ENCODE measurements around the gene ZNF428. TPM values are rescaled to one million over a fixed set of nuclear protein-coding genes. Genes with fewer than 3 reads are reported as not detected.

ZNF428 gene
- total and polyA plus RNA-seq, 4 donors: 27.9 to 95.3 (median 46.2) TPM

- Histone ChIP-seq H3K27ac (ENCODE audit: low read depth in 1 of 2, low read length in 1 of 2) (no peak overlapping the region), H3K9me3 (ENCODE audit: control insufficient read depth in 4 of 4, insufficient read depth in 3 of 4, low read length in 3 of 4) (no peaks in the 10 kb centered on the region), H3K4me3 (no peak overlapping the region), H3K36me3 (ENCODE audit: control insufficient read depth in 4 of 4, insufficient read depth in 4 of 4, low read length in 4 of 4) (peaks cover 7 to 33% (median 25%) of the 10 kb centered on the region in 4 donors), H3K27me3 (ENCODE audit: control insufficient read depth in 3 of 3, insufficient read depth in 3 of 3, low read length in 2 of 3) (no peaks in the 10 kb centered on the region), H3K4me1 (ENCODE audit: control insufficient read depth in 5 of 5, insufficient read depth in 5 of 5, low read length in 5 of 5) (no peaks in the 10 kb centered on the region), H3K9ac (ENCODE audit: insufficient read depth in 1 of 2, low read length in 2 of 2) (no peak overlapping the region)
- DNase-seq (no peak), ATAC-seq (ENCODE audit: insufficient read depth, low FRiP score) (no peak)
- TF ChIP-seq, protein P1, sequence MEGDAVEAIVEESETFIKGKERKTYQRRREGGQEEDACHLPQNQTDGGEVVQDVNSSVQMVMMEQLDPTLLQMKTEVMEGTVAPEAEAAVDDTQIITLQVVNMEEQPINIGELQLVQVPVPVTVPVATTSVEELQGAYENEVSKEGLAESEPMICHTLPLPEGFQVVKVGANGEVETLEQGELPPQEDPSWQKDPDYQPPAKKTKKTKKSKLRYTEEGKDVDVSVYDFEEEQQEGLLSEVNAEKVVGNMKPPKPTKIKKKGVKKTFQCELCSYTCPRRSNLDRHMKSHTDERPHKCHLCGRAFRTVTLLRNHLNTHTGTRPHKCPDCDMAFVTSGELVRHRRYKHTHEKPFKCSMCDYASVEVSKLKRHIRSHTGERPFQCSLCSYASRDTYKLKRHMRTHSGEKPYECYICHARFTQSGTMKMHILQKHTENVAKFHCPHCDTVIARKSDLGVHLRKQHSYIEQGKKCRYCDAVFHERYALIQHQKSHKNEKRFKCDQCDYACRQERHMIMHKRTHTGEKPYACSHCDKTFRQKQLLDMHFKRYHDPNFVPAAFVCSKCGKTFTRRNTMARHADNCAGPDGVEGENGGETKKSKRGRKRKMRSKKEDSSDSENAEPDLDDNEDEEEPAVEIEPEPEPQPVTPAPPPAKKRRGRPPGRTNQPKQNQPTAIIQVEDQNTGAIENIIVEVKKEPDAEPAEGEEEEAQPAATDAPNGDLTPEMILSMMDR (IDR thresholded peaks at IDR 0.05; ENCODE audit: control extremely low read depth, extremely low read depth): no peak
- WGBS, 2 donors: 84 to 85% methylated on average over 3 of the region's 3 CpGs
Measured at GRCh38 chr19:43610493-43610892, 8.9 kb downstream of the ZNF428 start.

DNA sequence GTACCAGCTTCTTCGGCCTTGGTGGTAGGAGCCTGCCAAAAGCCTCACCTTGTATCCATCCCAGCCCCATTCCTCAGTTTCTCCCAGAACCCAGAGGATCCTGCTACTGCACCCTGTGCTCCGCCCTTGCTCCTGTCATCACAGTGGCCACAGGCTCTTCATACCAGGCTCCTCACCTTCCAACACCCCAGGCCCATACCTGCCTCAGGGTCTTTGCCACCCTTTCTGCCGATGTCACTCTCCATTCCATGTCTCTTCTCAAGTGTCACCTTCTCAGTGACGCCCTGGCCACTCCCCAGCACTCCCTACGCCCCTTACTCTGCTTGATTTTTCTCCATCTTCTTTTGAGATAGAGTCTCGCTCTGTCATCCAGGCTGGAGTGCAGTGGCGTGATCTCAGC, 9.6 kb downstream of the ZNF428 start:
- H3K4me3 ChIP-seq: no peak overlapping the region
- ATAC-seq (ENCODE audit: insufficient read depth, low FRiP score): no peak
- no peak overlapping the region for H3K27ac ChIP-seq (ENCODE audit: low read depth in 1 of 2, low read length in 1 of 2)
- no peak for DNase-seq
- H3K9ac ChIP-seq (ENCODE audit: insufficient read depth in 1 of 2, low read length in 2 of 2): no peak overlapping the region
- TF ChIP-seq, protein P1 (IDR thresholded peaks at IDR 0.05; ENCODE audit: control extremely low read depth, extremely low read depth): no peak
- peaks cover 7 to 33% (median 25%) of the 10 kb centered on the region in 4 donors for H3K36me3 ChIP-seq (ENCODE audit: control insufficient read depth in 4 of 4, insufficient read depth in 4 of 4, low read length in 4 of 4)
- H3K27me3 ChIP-seq (ENCODE audit: control insufficient read depth in 3 of 3, insufficient read depth in 3 of 3, low read length in 2 of 3): no peaks in the 10 kb centered on the region
- H3K9me3 ChIP-seq (ENCODE audit: control insufficient read depth in 4 of 4, insufficient read depth in 3 of 4, low read length in 3 of 4): no peaks in the 10 kb centered on the region
- no peaks in the 10 kb centered on the region for H3K4me1 ChIP-seq (ENCODE audit: control insufficient read depth in 5 of 5, insufficient read depth in 5 of 5, low read length in 5 of 5)
- WGBS, 2 donors: 91 to 92% methylated on average over 7 of the region's 7 CpGs

- Histone ChIP-seq H3K4me1 (ENCODE audit: control insufficient read depth in 5 of 5, insufficient read depth in 5 of 5, low read length in 5 of 5) (no peaks in the 10 kb centered on the region), H3K36me3 (ENCODE audit: control insufficient read depth in 4 of 4, insufficient read depth in 4 of 4, low read length in 4 of 4) (peaks cover 6 to 26% (median 17%) of the 10 kb centered on the region in 4 donors), H3K27ac (ENCODE audit: low read depth in 1 of 2, low read length in 1 of 2) (no peak overlapping the region), H3K27me3 (ENCODE audit: control insufficient read depth in 3 of 3, insufficient read depth in 3 of 3, low read length in 2 of 3) (no peaks in the 10 kb centered on the region), H3K9ac (ENCODE audit: insufficient read depth in 1 of 2, low read length in 2 of 2) (no peak overlapping the region), H3K9me3 (ENCODE audit: control insufficient read depth in 4 of 4, insufficient read depth in 3 of 4, low read length in 3 of 4) (no peaks in the 10 kb centered on the region), H3K4me3 (no peak overlapping the region)
- 50 to 76% methylated on average over 28 of the region's 28 CpGs for WGBS, 2 donors
- DNase-seq: no peak
- no peak for ATAC-seq (ENCODE audit: insufficient read depth, low FRiP score)
- TF ChIP-seq, protein P1 (IDR thresholded peaks at IDR 0.05; ENCODE audit: control extremely low read depth, extremely low read depth): no peak
Measured at GRCh38 chr19:43607238-43608205, 11.9 kb downstream of the ZNF428 start.

Measured in lung (tissue), 12 donors.